Measurements from ENCODE around the gene CRYGB. TPM values are rescaled to one million over a fixed set of nuclear protein-coding genes. Genes with fewer than 3 reads are reported as not detected.

Gene CRYGB
- total RNA-seq, 2 experiments from 2014 or later = not detected

DNA sequence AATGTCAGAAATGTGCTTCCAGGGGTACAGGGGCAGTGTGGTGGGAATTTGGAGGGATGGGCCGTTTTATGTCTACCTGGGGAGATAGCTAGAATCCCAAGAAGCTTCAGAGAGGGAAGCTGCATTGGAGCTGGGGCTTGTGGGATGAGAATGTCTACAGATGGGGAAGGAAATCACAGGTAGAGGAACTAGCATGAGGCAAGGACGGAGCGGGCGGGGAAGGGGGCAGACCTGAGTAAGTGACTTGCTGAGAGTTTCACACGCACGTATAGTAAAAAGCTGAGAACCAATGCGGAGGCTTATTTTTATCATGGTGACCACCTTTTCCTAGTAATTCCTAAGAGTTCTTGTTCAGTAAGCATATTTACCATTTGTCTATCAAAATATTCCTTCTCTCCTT lies 37.6 kb upstream of the CRYGB start:
- H4K20me1 ChIP-seq (ENCODE audit: insufficient read depth, low read length) = no peaks in the 10 kb centered on the region
- H3K4me1 ChIP-seq (ENCODE audit: insufficient read depth, low read length, poor library complexity, severe bottlenecking) = no peaks in the 10 kb centered on the region
- ChIA-PET CTCF (ENCODE audit: unreplicated experiment) (interaction anchor here (0.6 kb wide), 1 partner anchor 47 kb away, joined by 3 read pairs; no protein-coding TSS in a partner anchor), POLR2A (interaction anchor here (0.6 kb wide), 2 partner anchors 24 to 42 kb away, joined by 3 to 5 read pairs; no protein-coding TSS in a partner anchor)
- TF ChIP-seq, protein P1, sequence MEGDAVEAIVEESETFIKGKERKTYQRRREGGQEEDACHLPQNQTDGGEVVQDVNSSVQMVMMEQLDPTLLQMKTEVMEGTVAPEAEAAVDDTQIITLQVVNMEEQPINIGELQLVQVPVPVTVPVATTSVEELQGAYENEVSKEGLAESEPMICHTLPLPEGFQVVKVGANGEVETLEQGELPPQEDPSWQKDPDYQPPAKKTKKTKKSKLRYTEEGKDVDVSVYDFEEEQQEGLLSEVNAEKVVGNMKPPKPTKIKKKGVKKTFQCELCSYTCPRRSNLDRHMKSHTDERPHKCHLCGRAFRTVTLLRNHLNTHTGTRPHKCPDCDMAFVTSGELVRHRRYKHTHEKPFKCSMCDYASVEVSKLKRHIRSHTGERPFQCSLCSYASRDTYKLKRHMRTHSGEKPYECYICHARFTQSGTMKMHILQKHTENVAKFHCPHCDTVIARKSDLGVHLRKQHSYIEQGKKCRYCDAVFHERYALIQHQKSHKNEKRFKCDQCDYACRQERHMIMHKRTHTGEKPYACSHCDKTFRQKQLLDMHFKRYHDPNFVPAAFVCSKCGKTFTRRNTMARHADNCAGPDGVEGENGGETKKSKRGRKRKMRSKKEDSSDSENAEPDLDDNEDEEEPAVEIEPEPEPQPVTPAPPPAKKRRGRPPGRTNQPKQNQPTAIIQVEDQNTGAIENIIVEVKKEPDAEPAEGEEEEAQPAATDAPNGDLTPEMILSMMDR (conservative IDR thresholded peaks at IDR 0.05; ENCODE audit: low read length) = no peak
- no peak for TF ChIP-seq EZH2phosphoT487 (IDR thresholded peaks at IDR 0.05; ENCODE audit: borderline replicate concordance, low read depth, low read length)
- H3K36me3 ChIP-seq (ENCODE audit: insufficient read depth, low read length) = no peaks in the 10 kb centered on the region
- no peak overlapping the region for H3K4me3 ChIP-seq (ENCODE audit: low read depth, low read length, poor library complexity, severe bottlenecking)
- intact Hi-C loops (cut with micrococcal nuclease; ENCODE audit: unreplicated experiment) = no loop called here
- no peaks in the 10 kb centered on the region for H3K9me2 ChIP-seq (ENCODE audit: insufficient read depth, low read length)
- no peak overlapping the region for H3K27ac ChIP-seq (ENCODE audit: low read depth, low read length, poor library complexity, severe bottlenecking)
- no peak overlapping the region for H2AFZ ChIP-seq (ENCODE audit: low read length)
- no peak overlapping the region for H3K4me2 ChIP-seq (ENCODE audit: low read length)
- DNase-seq (ENCODE audit: low spot score) = no peak
- no TSS peak for BruUV-seq (replicated peaks)
- H3K79me2 ChIP-seq (ENCODE audit: insufficient read depth, low read depth, low read length) = no peaks in the 10 kb centered on the region
- no peaks in the 10 kb centered on the region for H3K9me3 ChIP-seq (ENCODE audit: low read length)

DNA sequence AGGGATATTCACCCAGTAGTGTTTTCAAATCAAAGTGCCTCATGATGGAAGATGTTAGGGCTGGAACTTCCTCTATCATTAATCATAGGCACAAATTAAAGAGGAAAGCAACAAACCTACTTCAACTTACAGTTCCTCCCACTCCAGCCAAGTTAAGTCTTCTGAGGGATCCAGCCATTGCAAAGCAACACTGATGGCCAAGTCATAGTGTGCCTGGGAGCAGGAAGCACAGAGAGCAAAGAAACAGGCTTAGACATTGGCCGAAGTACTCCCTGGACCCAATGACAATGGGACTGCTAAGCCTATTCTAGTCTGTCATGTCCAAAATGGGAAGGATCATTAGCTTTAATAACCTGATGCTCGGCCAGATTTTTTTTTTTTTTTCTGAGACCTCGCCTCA lies 36.9 kb upstream of the CRYGB start:
- Histone ChIP-seq H3K4me3 (ENCODE audit: low read depth, low read length, poor library complexity, severe bottlenecking) (no peak overlapping the region), H3K36me3 (ENCODE audit: insufficient read depth, low read length) (no peaks in the 10 kb centered on the region), H3K9me2 (ENCODE audit: insufficient read depth, low read length) (no peaks in the 10 kb centered on the region), H2AFZ (ENCODE audit: low read length) (no peak overlapping the region), H3K9me3 (ENCODE audit: low read length) (no peaks in the 10 kb centered on the region), H3K79me2 (ENCODE audit: insufficient read depth, low read depth, low read length) (no peaks in the 10 kb centered on the region), H3K4me2 (ENCODE audit: low read length) (no peak overlapping the region), H3K27ac (ENCODE audit: low read depth, low read length, poor library complexity, severe bottlenecking) (no peak overlapping the region), H3K4me1 (ENCODE audit: insufficient read depth, low read length, poor library complexity, severe bottlenecking) (no peaks in the 10 kb centered on the region), H4K20me1 (ENCODE audit: insufficient read depth, low read length) (no peaks in the 10 kb centered on the region)
- TF ChIP-seq EZH2phosphoT487 (IDR thresholded peaks at IDR 0.05; ENCODE audit: borderline replicate concordance, low read depth, low read length) = no peak
- TF ChIP-seq, protein P1 (conservative IDR thresholded peaks at IDR 0.05; ENCODE audit: low read length) = no peak
- intact Hi-C loops (cut with micrococcal nuclease; ENCODE audit: unreplicated experiment) = no loop called here
- ChIA-PET POLR2A (interaction anchor here (0.7 kb wide), 1 partner anchor 232 kb away, joined by 3 read pairs; no protein-coding TSS in a partner anchor), CTCF (ENCODE audit: unreplicated experiment) (no interaction called here)
- BruUV-seq (replicated peaks) = no TSS peak
- DNase-seq (ENCODE audit: low spot score) = no peak

DNA sequence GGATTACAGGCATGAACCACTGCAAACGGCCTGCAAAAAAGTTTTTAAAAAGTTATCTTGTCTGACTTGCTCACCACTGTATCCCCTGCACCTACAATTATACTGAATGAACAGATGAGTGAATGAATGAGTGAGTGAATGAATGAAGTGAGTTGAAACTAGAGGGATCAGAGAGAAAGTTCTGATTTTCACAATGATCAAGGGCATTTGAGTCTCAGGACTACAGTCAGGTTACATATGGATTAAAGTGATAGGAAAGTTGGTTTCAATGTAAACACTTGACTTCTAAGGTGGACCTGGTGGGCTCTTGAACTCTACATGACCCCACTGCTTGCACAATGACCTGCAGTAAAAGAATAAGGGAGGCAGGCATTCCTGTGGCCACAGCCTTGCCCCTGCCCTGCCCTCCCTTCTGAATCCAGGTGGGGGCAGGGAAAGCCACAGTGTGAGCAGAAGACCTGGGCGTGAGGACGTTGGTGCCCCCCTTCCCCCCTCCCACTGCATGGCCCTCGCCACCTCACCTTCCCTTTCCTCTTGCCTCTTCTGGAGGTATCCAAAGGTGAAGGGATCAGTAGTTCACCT lies 33.2 kb upstream of the CRYGB start:
- Histone ChIP-seq H3K79me2 (ENCODE audit: insufficient read depth, low read depth, low read length) (no peaks in the 10 kb centered on the region), H4K20me1 (ENCODE audit: insufficient read depth, low read length) (no peaks in the 10 kb centered on the region), H3K36me3 (ENCODE audit: insufficient read depth, low read length) (no peaks in the 10 kb centered on the region), H3K27ac (ENCODE audit: low read depth, low read length, poor library complexity, severe bottlenecking) (no peak overlapping the region), H3K9me3 (ENCODE audit: low read length) (no peaks in the 10 kb centered on the region), H3K4me3 (ENCODE audit: low read depth, low read length, poor library complexity, severe bottlenecking) (no peak overlapping the region), H3K4me2 (ENCODE audit: low read length) (no peak overlapping the region), H2AFZ (ENCODE audit: low read length) (no peak overlapping the region), H3K9me2 (ENCODE audit: insufficient read depth, low read length) (no peaks in the 10 kb centered on the region), H3K4me1 (ENCODE audit: insufficient read depth, low read length, poor library complexity, severe bottlenecking) (no peaks in the 10 kb centered on the region)
- intact Hi-C loops (cut with micrococcal nuclease; ENCODE audit: unreplicated experiment) = loop anchor here (10.0 kb wide), 1 partner anchor 176 kb away; no protein-coding TSS in a partner anchor
- no TSS peak for BruUV-seq (replicated peaks)
- no peak for DNase-seq (ENCODE audit: low spot score)
- ChIA-PET POLR2A (no interaction called here), CTCF (ENCODE audit: unreplicated experiment) (no interaction called here)
- TF ChIP-seq, protein P1 (conservative IDR thresholded peaks at IDR 0.05; ENCODE audit: low read length) = no peak
- no peak for TF ChIP-seq EZH2phosphoT487 (IDR thresholded peaks at IDR 0.05; ENCODE audit: borderline replicate concordance, low read depth, low read length)

Data from OCI-LY7 (cell line).